ENCODE data around the gene WDTC1. TPM values are rescaled to one million over a fixed set of nuclear protein-coding genes. Genes with fewer than 3 reads are reported as not detected.

The WDTC1 gene
- total and polyA plus RNA-seq, 10 donors, result 7.7 to 56.5 (median 44.1) TPM

DNA sequence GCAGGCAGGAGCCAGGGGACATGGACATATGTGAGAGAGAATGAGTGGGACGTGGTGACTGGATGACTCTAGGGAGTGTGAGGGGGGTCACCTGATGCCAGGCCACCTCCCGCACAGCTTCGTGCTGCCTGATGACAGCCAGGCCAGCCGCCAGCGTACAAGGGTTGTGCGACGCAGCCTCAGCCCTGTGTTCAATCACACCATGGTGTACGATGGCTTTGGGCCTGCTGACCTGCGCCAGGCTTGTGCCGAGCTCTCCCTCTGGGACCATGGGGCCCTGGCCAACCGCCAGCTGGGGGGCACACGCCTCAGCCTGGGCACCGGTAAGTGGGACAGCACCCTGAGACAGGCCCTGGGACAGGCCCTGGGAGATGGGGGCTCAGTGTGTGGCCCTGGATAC lies 118.7 kb downstream of the WDTC1 start:
- no peak for DNase-seq

DNA sequence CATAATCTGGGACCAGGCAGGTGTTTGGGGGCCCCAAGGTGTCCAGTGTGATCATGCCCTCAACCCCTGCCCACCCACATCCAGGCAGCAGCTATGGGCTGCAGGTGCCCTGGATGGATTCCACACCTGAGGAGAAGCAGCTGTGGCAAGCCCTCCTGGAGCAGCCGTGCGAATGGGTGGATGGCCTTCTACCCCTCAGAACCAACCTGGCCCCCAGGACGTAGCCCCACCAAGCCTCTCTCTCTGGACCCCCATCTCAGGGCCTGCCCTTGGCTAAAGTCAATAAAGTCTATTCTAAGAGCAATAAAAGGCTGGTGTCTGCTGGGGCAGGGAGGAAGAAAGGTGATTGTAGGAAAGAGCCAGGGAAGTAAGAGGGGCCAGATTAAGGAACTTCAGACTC lies 119.2 kb downstream of the WDTC1 start:
- Histone ChIP-seq H3K36me3 (peaks cover 0 to 100% (median 35%) of the 10 kb centered on the region in 6 donors), H3K9me3 (no peaks in the 10 kb centered on the region), H3K4me3 (no peak overlapping the region), H3K4me1 (peaks cover 15 to 62% (median 43%) of the 10 kb centered on the region in 6 donors), H3K27me3 (replicated peaks in 1 of 7) (peaks cover 0 to 23% (median 0%) of the 10 kb centered on the region in 7 donors), H3K27ac (peak overlapping the region in 1 of 8 donors; percentile 30)
- TF ChIP-seq POLR2A (IDR thresholded peaks at IDR 0.05) (no peak), POLR2AphosphoS5 (IDR thresholded peaks at IDR 0.05) (no peak)
- TF ChIP-seq, protein P1, sequence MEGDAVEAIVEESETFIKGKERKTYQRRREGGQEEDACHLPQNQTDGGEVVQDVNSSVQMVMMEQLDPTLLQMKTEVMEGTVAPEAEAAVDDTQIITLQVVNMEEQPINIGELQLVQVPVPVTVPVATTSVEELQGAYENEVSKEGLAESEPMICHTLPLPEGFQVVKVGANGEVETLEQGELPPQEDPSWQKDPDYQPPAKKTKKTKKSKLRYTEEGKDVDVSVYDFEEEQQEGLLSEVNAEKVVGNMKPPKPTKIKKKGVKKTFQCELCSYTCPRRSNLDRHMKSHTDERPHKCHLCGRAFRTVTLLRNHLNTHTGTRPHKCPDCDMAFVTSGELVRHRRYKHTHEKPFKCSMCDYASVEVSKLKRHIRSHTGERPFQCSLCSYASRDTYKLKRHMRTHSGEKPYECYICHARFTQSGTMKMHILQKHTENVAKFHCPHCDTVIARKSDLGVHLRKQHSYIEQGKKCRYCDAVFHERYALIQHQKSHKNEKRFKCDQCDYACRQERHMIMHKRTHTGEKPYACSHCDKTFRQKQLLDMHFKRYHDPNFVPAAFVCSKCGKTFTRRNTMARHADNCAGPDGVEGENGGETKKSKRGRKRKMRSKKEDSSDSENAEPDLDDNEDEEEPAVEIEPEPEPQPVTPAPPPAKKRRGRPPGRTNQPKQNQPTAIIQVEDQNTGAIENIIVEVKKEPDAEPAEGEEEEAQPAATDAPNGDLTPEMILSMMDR (IDR thresholded peaks at IDR 0.05 in 8 of 11, conservative IDR thresholded peaks at IDR 0.05 in 3 of 11), result no peak
- intact Hi-C loops (cut with DNase I; ENCODE audit: low total_unique reads), result no loop called here
- DNase-seq, result no peak
- WGBS, 5 donors, result 81 to 100% (median 95%) methylated on average over 3 of the region's 3 CpGs

More for the DNA sequence above, 118.7 kb downstream of the WDTC1 start:
- peaks cover 15 to 64% (median 44%) of the 10 kb centered on the region in 6 donors for H3K4me1 ChIP-seq
- peak overlapping the region in 1 of 8 donors; percentile 30 for H3K27ac ChIP-seq
- no peak overlapping the region for H3K4me3 ChIP-seq
- intact Hi-C loops (cut with DNase I; ENCODE audit: low total_unique reads), result no loop called here
- peaks cover 0 to 97% (median 35%) of the 10 kb centered on the region in 6 donors for H3K36me3 ChIP-seq
- TF ChIP-seq POLR2AphosphoS5 (IDR thresholded peaks at IDR 0.05) (peak in 2 of 3 donors; percentile 42 to 68), POLR2A (IDR thresholded peaks at IDR 0.05) (no peak)
- no peaks in the 10 kb centered on the region for H3K9me3 ChIP-seq
- H3K27me3 ChIP-seq (replicated peaks in 1 of 7), result peaks cover 0 to 23% (median 0%) of the 10 kb centered on the region in 7 donors
- WGBS, 5 donors, result 91 to 96% (median 96%) methylated on average over 8 to 13 of the region's 13 CpGs

DNA sequence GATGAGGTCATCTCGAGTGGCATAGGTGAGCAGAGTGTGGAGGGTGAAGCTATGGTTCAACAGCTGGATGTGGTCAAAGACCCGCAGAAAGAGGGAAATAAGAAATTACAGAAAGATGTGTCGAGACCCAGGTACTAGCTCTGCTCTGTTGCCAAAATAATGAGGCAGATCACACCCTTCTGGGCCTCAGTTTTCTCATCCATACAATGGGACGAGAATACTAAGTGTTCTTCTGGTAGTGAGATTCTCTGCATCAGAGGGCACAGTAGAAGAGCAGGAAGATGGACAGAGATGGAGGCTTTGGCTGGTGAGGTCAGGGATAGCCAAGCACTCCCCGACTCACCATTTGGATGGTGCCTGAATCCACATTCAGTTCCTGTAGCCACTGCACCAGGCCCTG lies 121.3 kb downstream of the WDTC1 start:
- intact Hi-C loops (cut with DNase I; ENCODE audit: low total_unique reads), result loop anchor here (5.0 kb wide), 1 partner anchor 37 kb away; the partner anchor contains the start of gene GPR3
- TF ChIP-seq POLR2A (IDR thresholded peaks at IDR 0.05) (no peak), POLR2AphosphoS5 (IDR thresholded peaks at IDR 0.05) (no peak)
- TF ChIP-seq, protein P1 (IDR thresholded peaks at IDR 0.05 in 8 of 11, conservative IDR thresholded peaks at IDR 0.05 in 3 of 11), result no peak
- peaks cover 0 to 99% (median 34%) of the 10 kb centered on the region in 6 donors for H3K36me3 ChIP-seq
- WGBS, 5 donors, result 70 to 84% (median 76%) methylated on average over 5 of the region's 5 CpGs
- H3K27me3 ChIP-seq (replicated peaks in 1 of 7), result peaks cover 0 to 5% (median 0%) of the 10 kb centered on the region in 7 donors
- H3K27ac ChIP-seq, result peak overlapping the region in 1 of 8 donors; percentile 69
- H3K9me3 ChIP-seq, result no peaks in the 10 kb centered on the region
- peaks cover 21 to 61% (median 38%) of the 10 kb centered on the region in 6 donors for H3K4me1 ChIP-seq
- no peak for DNase-seq
- no peak overlapping the region for H3K4me3 ChIP-seq

DNA sequence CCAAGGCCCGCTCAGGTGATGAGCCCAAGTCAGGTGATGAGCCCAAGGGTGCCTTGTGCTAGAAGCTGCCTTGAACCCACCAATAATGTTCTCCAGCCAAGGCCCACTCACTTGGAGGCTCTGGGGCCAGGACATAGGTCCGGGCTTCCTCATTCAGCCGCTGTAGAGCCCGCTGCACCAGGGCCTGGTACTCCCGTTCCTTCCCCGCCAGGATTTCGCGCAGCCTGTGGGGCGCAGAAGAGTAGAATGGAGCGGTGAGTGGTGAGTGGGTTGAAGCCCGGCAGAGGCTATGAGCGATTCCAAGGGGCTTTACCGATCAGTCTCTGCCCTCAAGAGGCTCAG lies 121.8 kb downstream of the WDTC1 start:
- no peak for DNase-seq
- Histone ChIP-seq H3K27me3 (replicated peaks in 1 of 7) (peaks cover 0 to 4% (median 0%) of the 10 kb centered on the region in 7 donors), H3K4me3 (peak overlapping the region in 2 of 8 donors; percentile 43 to 66), H3K27ac (peak overlapping the region in 3 of 8 donors; percentile 64 to 72 (median 69)), H3K9me3 (no peaks in the 10 kb centered on the region), H3K36me3 (peaks cover 0 to 99% (median 32%) of the 10 kb centered on the region in 6 donors), H3K4me1 (peaks cover 21 to 61% (median 38%) of the 10 kb centered on the region in 6 donors)
- TF ChIP-seq POLR2A (IDR thresholded peaks at IDR 0.05), result no peak
- peak in 1 of 3 donors; percentile 22 for TF ChIP-seq POLR2AphosphoS5 (IDR thresholded peaks at IDR 0.05)
- intact Hi-C loops (cut with DNase I; ENCODE audit: low total_unique reads), result loop anchor here (5.0 kb wide), 1 partner anchor 36 kb away; the partner anchor contains the start of gene GPR3
- 80 to 93% (median 89%) methylated on average over 13 of the region's 13 CpGs for WGBS, 5 donors

GRCh38 chr1:27356619-27357280 lies 122.3 kb downstream of the WDTC1 start:
- H3K36me3 ChIP-seq, result peaks cover 0 to 99% (median 31%) of the 10 kb centered on the region in 6 donors
- H3K27ac ChIP-seq, result peak overlapping the region in 7 of 8 donors; percentile 15 to 72 (median 60)
- H3K4me3 ChIP-seq, result peak overlapping the region; percentile 29 to 66 (median 34)
- TF ChIP-seq, protein P1 (IDR thresholded peaks at IDR 0.05 in 8 of 11, conservative IDR thresholded peaks at IDR 0.05 in 3 of 11), result no peak
- TF ChIP-seq POLR2AphosphoS5 (IDR thresholded peaks at IDR 0.05), result peak in 1 of 3 donors; percentile 7
- peaks cover 0 to 4% (median 0%) of the 10 kb centered on the region in 7 donors for H3K27me3 ChIP-seq (replicated peaks in 1 of 7)
- WGBS, 5 donors, result 68 to 83% (median 80%) methylated on average over 30 to 37 of the region's 37 CpGs
- DNase-seq, result peak; percentile 83
- intact Hi-C loops (cut with DNase I; ENCODE audit: low total_unique reads), result loop anchor here (5.0 kb wide), 1 partner anchor 36 kb away; the partner anchor contains the start of gene GPR3
- H3K4me1 ChIP-seq, result peaks cover 21 to 58% (median 37%) of the 10 kb centered on the region in 6 donors
- H3K9me3 ChIP-seq, result no peaks in the 10 kb centered on the region

Measured in spleen (tissue), 11 donors.